Adipocyte (in vitro differentiated cells): ENCODE results near the gene DCTD.
"Not testable (repeated sequence)": the region's sequence is repeated elsewhere in the genome, so short reads cannot be mapped to it uniquely, and the experiment has no call there.

Source experiments
- DNase-seq: peaks from one replicate; pipeline ENCODE4 v3.0.0-alpha.2; 2015; ENCODE audit warnings: low read depth
- H3K27me3 ChIP-seq: replicated peaks from 2 replicates; pipeline ENCODE4 v1.7.0; 2013; ENCODE audit warnings: mild to moderate bottlenecking, low read length, moderate library complexity; ENCODE audit not compliant: control insufficient read depth, insufficient read depth
- H3K36me3 ChIP-seq: 2 replicates; pipeline ENCODE4 v1.7.0; 2013; ENCODE audit warnings: low read length, mild to moderate bottlenecking, moderate library complexity; ENCODE audit not compliant: control insufficient read depth, insufficient read depth, severe bottlenecking
- H3K4me1 ChIP-seq: 2 replicates; pipeline ENCODE4 v1.7.0; 2013; ENCODE audit warnings: mild to moderate bottlenecking, low read length, moderate library complexity; ENCODE audit not compliant: control insufficient read depth, insufficient read depth
- H3K4me3 ChIP-seq: 2 replicates; pipeline ENCODE4 v1.7.0; 2013; ENCODE audit warnings: mild to moderate bottlenecking, low read length, moderate library complexity
- H3K9ac ChIP-seq: 2 replicates; pipeline ENCODE4 v1.7.0; 2013; ENCODE audit warnings: mild to moderate bottlenecking, low read length, moderate library complexity
- H3K9me3 ChIP-seq: 2 replicates; pipeline ENCODE4 v1.7.0; 2013; ENCODE audit warnings: mild to moderate bottlenecking, low read length, moderate library complexity; ENCODE audit not compliant: control insufficient read depth

Gene DCTD

DNA sequence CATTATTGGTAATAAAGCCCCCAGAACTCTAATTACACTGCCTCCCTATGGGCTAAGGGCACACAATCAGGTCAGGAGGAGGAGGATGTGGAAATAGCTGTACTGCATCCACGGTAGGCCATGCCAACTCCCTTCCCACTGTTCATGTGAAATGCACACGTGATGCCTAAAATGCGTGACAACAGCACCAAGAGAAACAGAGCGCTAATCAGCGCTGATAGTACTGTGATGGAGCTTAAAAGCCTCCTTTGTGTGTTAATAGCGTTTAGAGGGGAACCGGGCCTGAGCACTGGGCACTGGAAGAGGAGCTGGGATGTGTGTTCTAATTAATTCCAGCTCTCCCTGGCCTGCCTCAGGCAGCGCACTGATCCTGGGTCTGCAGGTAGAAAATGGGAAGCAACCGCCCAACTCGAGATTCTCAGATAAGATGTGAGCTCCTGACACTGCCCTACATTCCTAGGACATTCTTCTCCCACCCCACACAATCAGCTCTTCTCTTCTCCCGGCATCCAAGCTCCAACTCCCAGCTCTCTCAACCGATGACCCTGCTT, 12.9 kb downstream of the DCTD start:
- H3K4me1 ChIP-seq = no peaks in the 10 kb centered on the region
- peaks cover 84% of the 10 kb centered on the region for H3K36me3 ChIP-seq
- H3K9me3 ChIP-seq = no peaks in the 10 kb centered on the region
- H3K9ac ChIP-seq = no peak overlapping the region
- no peak overlapping the region for H3K4me3 ChIP-seq
- no peaks in the 10 kb centered on the region for H3K27me3 ChIP-seq
- no peak for DNase-seq

DNA sequence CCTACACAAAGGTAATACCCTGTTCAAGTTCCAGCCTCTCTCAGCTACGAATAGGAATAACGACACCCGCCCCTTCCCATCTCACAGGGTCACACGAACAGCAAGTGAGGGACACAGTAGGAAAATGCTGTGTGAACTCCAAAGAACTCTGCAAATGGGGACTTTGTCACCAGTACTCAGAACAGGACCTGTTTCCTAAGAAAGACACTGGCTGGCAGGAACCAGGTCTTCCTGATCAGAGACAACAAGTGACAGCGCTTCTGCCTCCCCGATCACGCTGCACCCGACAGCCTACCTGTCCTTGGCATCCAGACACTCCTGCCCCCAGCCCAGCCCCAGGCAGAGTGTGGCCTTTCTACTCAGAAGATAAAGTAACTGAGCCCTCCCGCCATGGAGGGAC, 14.2 kb downstream of the DCTD start:
- DNase-seq = no peak
- no peaks in the 10 kb centered on the region for H3K4me1 ChIP-seq
- peaks cover 87% of the 10 kb centered on the region for H3K36me3 ChIP-seq
- no peaks in the 10 kb centered on the region for H3K27me3 ChIP-seq
- no peak overlapping the region for H3K4me3 ChIP-seq
- no peak overlapping the region for H3K9ac ChIP-seq
- no peaks in the 10 kb centered on the region for H3K9me3 ChIP-seq

DNA sequence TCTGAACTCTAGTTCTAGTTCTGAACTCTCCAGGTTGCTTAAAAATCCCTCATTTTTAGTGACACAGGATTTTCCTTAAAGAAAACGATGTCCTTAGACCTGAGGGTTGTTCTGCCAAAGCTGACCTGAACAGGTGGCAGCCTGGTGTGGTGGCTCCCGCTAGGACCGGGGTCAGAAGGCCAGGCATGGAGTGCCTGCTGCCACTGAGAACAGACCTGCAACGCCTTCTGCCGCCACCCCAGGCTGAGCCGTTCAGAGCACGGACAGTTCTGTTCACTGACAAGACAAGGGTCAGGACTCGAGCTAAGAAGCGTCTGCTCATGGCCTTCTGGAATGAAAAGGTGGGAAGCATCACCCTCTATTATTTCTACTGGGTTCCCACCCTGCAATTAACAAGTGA, 15.8 kb downstream of the DCTD start:
- H3K4me1 ChIP-seq = no peaks in the 10 kb centered on the region
- H3K9me3 ChIP-seq = no peaks in the 10 kb centered on the region
- H3K36me3 ChIP-seq = peaks cover 78% of the 10 kb centered on the region
- no peaks in the 10 kb centered on the region for H3K27me3 ChIP-seq
- no peak for DNase-seq
- no peak overlapping the region for H3K4me3 ChIP-seq
- no peak overlapping the region for H3K9ac ChIP-seq

DNA sequence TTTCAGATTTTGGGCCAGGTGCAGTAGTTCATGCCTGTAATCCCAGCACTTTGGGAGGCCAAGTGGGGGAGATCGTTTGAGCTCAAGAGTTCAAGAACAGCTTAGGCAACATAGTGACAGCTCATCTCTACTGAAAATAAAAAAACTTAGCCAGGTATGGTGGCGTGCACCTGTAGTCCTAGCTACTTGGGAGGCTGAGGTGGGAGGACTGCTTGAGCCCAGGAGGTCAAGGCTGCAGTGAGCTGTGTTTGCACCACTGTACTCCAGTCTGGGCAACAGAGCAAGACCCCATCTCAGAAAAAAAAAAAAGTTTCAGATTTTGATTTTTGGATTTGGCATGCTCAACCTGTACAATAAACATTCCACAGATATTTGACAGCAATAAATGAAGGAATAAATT, 17.2 kb downstream of the DCTD start:
- not testable (repeated sequence) for H3K9ac ChIP-seq, H3K9me3 ChIP-seq, H3K4me3 ChIP-seq, H3K4me1 ChIP-seq, DNase-seq, H3K27me3 ChIP-seq
- peaks cover 82% of the 10 kb centered on the region for H3K36me3 ChIP-seq

DNA sequence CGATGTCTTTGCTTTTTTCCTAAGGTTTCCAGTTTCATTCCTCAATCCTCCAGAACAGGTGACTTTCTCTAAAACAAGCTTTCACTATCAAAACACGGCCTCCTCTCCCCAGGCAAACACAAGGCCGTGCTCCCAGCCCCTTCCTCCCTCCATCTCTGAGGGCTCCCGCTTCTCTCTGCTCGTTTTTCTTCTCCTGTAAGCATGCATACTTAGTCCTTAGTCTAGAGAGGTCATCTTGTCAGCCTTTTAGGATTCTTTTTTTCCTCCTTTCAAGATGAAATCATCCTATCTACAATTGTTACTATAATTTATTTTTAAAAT, 18.7 kb downstream of the DCTD start:
- Histone ChIP-seq H3K9me3 (no peaks in the 10 kb centered on the region), H3K4me1 (no peaks in the 10 kb centered on the region), H3K27me3 (no peaks in the 10 kb centered on the region), H3K9ac (no peak overlapping the region), H3K4me3 (no peak overlapping the region), H3K36me3 (peaks cover 84% of the 10 kb centered on the region)
- DNase-seq = no peak

DNA sequence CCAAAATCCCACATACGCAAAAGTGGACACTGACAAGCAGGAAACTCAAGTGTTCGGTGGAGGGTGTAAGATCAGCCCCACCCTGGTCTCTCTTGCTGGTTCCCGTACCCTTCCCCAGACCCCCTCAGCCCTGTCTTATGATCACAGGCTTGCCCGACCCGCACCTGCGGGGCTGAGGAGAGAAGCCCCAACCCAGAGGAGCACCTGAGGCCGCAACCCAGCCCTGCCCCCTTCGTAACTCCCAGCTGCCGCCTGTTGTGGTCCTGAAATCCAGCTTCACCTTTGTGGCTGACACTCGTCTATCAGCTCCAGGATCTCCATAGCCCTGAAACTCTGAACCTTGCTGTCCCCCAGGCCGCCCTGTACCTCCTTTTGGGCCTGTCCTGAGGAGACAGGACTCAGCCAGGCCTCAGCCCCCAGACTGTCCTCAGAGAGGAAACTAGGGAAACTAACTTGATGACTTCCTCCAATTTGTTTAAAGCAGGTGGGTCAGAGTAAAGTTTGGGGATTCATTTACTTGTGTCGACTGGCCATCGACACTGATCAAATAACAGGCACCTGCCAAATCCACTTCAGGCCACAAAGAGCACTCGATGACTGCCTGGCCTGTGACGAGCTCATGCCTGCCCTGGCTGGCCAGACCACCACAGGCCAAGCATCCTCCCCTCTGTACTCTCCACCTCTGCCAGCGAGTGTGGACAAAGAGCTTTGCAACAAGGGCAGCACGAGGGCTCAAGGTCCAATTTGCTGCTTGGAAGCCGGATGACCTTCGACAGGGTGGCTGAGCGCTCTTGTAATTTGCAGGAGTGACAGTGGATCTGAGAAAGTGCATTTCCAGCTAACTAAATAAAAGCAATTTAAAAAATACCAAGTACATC, 19.3 kb downstream of the DCTD start:
- no peaks in the 10 kb centered on the region for H3K27me3 ChIP-seq
- H3K4me3 ChIP-seq = no peak overlapping the region
- H3K9me3 ChIP-seq = no peaks in the 10 kb centered on the region
- H3K9ac ChIP-seq = no peak overlapping the region
- DNase-seq = no peak
- H3K4me1 ChIP-seq = no peaks in the 10 kb centered on the region
- peaks cover 84% of the 10 kb centered on the region for H3K36me3 ChIP-seq

DNA sequence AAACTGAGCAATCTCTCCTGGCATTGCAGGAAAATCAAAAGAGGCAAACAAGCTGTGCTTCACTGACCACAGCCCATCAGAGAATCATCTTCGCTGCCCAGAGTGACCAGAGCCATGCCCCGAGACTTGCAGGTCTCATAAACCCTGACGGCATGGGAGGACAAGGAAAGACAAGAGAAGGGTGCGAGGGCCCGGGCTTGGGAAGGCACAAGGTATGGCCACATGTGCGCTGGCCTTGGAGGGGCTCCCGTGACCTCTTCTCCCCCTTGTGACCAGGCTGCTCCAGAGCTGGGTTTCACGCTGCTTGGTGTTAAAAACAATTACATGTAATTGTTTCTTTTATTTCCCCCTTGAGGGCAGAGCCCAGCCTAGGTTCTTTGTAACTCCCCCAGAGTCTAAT, 20.8 kb downstream of the DCTD start:
- Histone ChIP-seq H3K9me3 (no peaks in the 10 kb centered on the region), H3K9ac (no peak overlapping the region), H3K36me3 (peaks cover 85% of the 10 kb centered on the region), H3K4me3 (no peak overlapping the region), H3K27me3 (no peaks in the 10 kb centered on the region), H3K4me1 (no peaks in the 10 kb centered on the region)
- DNase-seq = no peak

DNA sequence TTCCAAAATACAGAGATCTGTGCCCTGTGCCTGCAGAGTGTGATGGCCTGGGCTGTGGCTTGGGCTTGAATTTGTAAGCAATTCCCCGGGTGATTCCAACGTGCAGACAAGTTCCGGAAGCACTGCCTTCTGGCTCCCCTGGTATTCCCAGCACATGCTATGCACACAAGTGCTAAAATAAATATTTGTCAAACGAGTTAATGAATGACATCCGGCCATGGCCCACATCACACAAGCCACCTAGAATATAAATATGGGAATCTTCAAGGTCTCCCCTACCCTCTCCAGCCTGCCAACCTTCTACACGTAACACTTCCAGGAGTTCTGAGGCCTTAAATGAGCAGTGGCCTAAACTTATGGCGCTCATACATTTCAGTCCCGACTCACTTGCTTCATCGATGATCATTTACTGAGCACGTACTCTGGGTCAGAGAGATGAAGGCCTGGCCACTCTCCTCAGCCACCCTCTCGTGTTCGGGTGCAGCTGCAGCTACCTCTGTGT, 21.3 kb downstream of the DCTD start:
- Histone ChIP-seq H3K9me3 (no peaks in the 10 kb centered on the region), H3K9ac (no peak overlapping the region), H3K36me3 (peaks cover 85% of the 10 kb centered on the region), H3K4me1 (no peaks in the 10 kb centered on the region), H3K4me3 (no peak overlapping the region), H3K27me3 (no peaks in the 10 kb centered on the region)
- no peak for DNase-seq

DNA sequence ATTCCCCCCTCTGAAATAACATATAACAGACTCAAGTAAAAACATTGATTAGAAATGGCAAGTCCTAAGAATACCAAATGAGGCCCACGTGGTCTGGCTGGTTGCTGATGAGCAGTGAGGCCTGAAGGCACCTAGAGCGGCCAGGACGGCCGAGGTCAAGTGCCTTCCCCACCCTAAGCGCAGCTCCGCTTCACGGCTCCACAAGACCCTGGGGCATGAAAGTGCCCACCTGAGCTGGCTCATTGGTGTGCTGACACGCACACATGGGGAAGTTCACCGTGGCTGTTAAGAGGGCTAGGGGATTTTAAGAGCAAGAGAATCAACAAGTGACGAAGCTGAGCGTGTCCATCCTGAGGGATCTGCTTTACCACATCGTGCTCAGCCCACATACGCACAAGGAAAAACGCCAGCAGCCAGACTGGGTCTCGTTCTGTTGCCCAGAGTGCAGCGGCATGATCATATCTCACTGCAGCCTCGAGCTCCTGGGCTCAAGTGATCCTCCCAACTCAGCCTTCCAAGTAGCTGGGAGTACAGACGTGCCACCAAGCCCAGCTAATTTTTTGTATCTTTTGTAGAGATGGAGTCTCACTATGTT, 22.4 kb downstream of the DCTD start:
- Histone ChIP-seq H3K9ac (no peak overlapping the region), H3K4me3 (no peak overlapping the region), H3K9me3 (no peaks in the 10 kb centered on the region), H3K4me1 (no peaks in the 10 kb centered on the region), H3K36me3 (peaks cover 86% of the 10 kb centered on the region), H3K27me3 (no peaks in the 10 kb centered on the region)
- no peak for DNase-seq

DNA sequence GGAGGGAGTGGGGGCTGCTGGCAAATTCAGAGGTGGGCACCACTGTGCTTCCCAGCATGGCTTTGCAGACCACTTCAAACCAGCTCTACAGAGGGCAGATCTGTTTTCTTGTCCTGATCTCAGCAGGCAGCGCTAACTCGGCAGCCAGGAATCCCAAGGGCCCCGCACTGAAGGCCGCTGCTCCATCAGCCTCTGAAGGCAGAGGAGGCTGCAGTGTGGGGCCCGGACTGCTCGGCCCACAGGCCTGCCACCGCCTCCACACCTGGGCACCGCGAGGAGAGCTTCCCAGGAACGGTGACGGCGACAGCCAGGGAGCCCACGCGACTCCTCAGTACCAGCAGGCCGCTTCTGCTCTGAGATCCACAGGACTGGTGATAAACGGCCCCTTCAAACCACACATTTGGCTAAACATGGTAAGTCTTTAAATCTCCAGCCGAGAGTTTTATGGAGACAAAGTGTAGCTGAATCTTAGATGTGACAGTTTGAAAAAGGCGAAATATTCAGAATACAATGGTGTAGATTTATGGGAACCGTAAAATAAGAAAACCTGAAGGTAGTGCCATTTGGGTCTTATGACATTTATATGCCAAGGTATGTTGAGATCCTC, 23.6 kb downstream of the DCTD start:
- no peaks in the 10 kb centered on the region for H3K9me3 ChIP-seq
- no peaks in the 10 kb centered on the region for H3K4me1 ChIP-seq
- H3K27me3 ChIP-seq = no peaks in the 10 kb centered on the region
- no peak for DNase-seq
- H3K36me3 ChIP-seq = peaks cover 89% of the 10 kb centered on the region
- H3K4me3 ChIP-seq = no peak overlapping the region
- no peak overlapping the region for H3K9ac ChIP-seq

DNA sequence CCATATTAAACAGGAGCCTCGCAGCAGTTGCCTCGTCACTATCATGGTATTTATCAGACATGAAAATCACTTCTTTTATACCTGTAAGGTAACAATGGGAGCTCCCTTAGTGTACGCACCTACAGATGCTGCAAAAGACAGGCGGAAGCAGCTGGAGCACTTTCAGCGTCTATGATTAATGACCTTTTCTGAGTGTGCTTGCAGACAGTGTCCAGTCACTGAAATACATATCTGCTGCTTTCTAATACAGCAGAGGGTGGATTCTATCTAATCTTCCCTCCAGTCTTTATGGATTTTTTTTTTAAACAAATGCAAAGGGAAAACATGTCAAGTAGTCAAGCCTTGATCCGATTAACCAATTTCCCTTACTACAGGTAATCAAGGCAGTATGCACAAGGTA, 24.1 kb downstream of the DCTD start:
- H3K4me3 ChIP-seq = no peak overlapping the region
- no peaks in the 10 kb centered on the region for H3K27me3 ChIP-seq
- H3K9ac ChIP-seq = no peak overlapping the region
- DNase-seq = no peak
- H3K9me3 ChIP-seq = no peaks in the 10 kb centered on the region
- peaks cover 89% of the 10 kb centered on the region for H3K36me3 ChIP-seq
- no peaks in the 10 kb centered on the region for H3K4me1 ChIP-seq
